ENCODE results near the gene PLCD3.

- no peak for TF ChIP-seq POLR2A (IDR thresholded peaks at IDR 0.05)
- TF ChIP-seq, protein P1, sequence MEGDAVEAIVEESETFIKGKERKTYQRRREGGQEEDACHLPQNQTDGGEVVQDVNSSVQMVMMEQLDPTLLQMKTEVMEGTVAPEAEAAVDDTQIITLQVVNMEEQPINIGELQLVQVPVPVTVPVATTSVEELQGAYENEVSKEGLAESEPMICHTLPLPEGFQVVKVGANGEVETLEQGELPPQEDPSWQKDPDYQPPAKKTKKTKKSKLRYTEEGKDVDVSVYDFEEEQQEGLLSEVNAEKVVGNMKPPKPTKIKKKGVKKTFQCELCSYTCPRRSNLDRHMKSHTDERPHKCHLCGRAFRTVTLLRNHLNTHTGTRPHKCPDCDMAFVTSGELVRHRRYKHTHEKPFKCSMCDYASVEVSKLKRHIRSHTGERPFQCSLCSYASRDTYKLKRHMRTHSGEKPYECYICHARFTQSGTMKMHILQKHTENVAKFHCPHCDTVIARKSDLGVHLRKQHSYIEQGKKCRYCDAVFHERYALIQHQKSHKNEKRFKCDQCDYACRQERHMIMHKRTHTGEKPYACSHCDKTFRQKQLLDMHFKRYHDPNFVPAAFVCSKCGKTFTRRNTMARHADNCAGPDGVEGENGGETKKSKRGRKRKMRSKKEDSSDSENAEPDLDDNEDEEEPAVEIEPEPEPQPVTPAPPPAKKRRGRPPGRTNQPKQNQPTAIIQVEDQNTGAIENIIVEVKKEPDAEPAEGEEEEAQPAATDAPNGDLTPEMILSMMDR (IDR thresholded peaks at IDR 0.05), result no peak
- no peak for TF ChIP-seq POLR2AphosphoS5 (IDR thresholded peaks at IDR 0.05)
These were observed 23.9 kb upstream of the PLCD3 start for GRCh38 chr17:45156242-45156641.

Data from upper lobe of left lung (tissue), 4 donors.